Upper lobe of left lung (tissue), 6 donors: ENCODE data around the gene AMACR. TPM values are rescaled to one million over a fixed set of nuclear protein-coding genes. Genes with fewer than 3 reads are reported as not detected.

Source experiments
- ATAC-seq, 2 donors: fragments of 200-7000 bp; cut with Tn5 transposase; one replicate each; pipeline ENCODE4 v1.9.1; 2022; ENCODE audit warnings: mild to moderate bottlenecking in 2 of 2, moderate library complexity in 2 of 2; ENCODE audit not compliant: low FRiP score in 2 of 2
- DNase-seq, 2 donors: peaks; one replicate each; pipeline ENCODE4 v3.0.0-alpha.2; 2019 to 2020
- H3K27ac ChIP-seq, 4 donors: fragments of 200-600 bp; sonication (generic); one replicate each; pipeline ENCODE4 v1.5.1; 2016 to 2019
- H3K27me3 ChIP-seq, 4 donors: fragments of 200-600 bp; sonication (generic); one replicate each; pipeline ENCODE4 v1.5.1; 2017 to 2019
- H3K36me3 ChIP-seq, 4 donors: fragments of 200-600 bp; sonication (generic); one replicate each; pipeline ENCODE4 v1.5.1; 2016 to 2019
- H3K4me1 ChIP-seq, 4 donors: fragments of 200-600 bp; sonication (generic); one replicate each; pipeline ENCODE4 v1.5.1; 2018 to 2019
- H3K4me3 ChIP-seq, 4 donors: fragments of 200-600 bp; sonication (generic); one replicate each; pipeline ENCODE4 v1.5.1; 2017 to 2019; ENCODE audit warnings: mild to moderate bottlenecking in 2 of 4, moderate library complexity in 1 of 4
- H3K9me3 ChIP-seq, 4 donors: fragments of 200-600 bp; sonication (generic); one replicate each; pipeline ENCODE4 v1.5.1; 2018 to 2019
- EP300 ChIP-seq, 4 donors: sonication (generic); formaldehyde crosslinking; IDR thresholded peaks; one replicate each; pipeline ENCODE4 v1.5.1; 2017; ENCODE audit warnings: antibody characterized with exemption in 4 of 4, control low read depth in 2 of 4
- POLR2A ChIP-seq, 4 donors: fragments of 450-650 bp; IDR thresholded peaks; one replicate each; pipeline ENCODE4 v1.5.1; 2016 to 2017; ENCODE audit warnings: antibody characterized with exemption in 4 of 4, mild to moderate bottlenecking in 2 of 4
- POLR2AphosphoS5 ChIP-seq, 2 donors: sonication (generic); formaldehyde crosslinking; IDR thresholded peaks; one replicate each; pipeline ENCODE4 v1.5.1; 2017; ENCODE audit warnings: antibody characterized with exemption in 2 of 2
- WGBS, 2 donors: methylation state at CpG; one replicate each; pipeline ENCODE4 v1.1.5; 2017 to 2018; 5-methylcytosine and 5-hydroxymethylcytosine counted together
- small RNA-seq, 4 donors: library from RNA; depleted of rRNA; stranded (forward); fragments of <200 nt; gene quantifications; one replicate each; pipeline ENCODE3, GENCODE V24; 2016
- total RNA-seq, 6 donors: library from RNA; depleted of rRNA in 4 of 6; stranded (reverse); fragments of >200 nt in 4 of 6; gene quantifications; one replicate each; pipeline versions ENCODE4 v1.1.0 to v1.2.1, GENCODE V29; 2016 to 2021
- TF ChIP-seq, protein P1 (sequence below), 6 experiments: fragments of 450-650 bp in 4 of 6; fragments of 200-600 bp in 2 of 6; sonication (generic) in 2 of 6; IDR thresholded peaks; one replicate each; pipeline ENCODE4 v1.5.1; 2016 to 2019; ENCODE audit warnings: antibody characterized with exemption in 6 of 6
- donor health status: DM: no; HTN: no; CAD: no; lungs with moderate emphysema.
- donor health status: DM: no; HTN: yes; CAD: no; lungs with severe emphysema.

Gene AMACR
- total RNA-seq, 6 donors from 2014 or later: 7.3 to 18.7 (median 11.6) TPM

DNA sequence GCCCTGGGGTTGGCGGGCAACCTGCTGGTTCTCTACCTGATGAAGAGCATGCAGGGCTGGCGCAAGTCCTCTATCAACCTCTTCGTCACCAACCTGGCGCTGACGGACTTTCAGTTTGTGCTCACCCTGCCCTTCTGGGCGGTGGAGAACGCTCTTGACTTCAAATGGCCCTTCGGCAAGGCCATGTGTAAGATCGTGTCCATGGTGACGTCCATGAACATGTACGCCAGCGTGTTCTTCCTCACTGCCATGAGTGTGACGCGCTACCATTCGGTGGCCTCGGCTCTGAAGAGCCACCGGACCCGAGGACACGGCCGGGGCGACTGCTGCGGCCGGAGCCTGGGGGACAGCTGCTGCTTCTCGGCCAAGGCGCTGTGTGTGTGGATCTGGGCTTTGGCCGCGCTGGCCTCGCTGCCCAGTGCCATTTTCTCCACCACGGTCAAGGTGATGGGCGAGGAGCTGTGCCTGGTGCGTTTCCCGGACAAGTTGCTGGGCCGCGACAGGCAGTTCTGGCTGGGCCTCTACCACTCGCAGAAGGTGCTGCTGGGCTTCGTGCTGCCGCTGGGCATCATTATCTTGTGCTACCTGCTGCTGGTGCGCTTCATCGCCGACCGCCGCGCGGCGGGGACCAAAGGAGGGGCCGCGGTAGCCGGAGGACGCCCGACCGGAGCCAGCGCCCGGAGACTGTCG is 70.7 kb downstream of the AMACR start:
- TF ChIP-seq POLR2A (IDR thresholded peaks at IDR 0.05): no peak
- TF ChIP-seq, protein P1, sequence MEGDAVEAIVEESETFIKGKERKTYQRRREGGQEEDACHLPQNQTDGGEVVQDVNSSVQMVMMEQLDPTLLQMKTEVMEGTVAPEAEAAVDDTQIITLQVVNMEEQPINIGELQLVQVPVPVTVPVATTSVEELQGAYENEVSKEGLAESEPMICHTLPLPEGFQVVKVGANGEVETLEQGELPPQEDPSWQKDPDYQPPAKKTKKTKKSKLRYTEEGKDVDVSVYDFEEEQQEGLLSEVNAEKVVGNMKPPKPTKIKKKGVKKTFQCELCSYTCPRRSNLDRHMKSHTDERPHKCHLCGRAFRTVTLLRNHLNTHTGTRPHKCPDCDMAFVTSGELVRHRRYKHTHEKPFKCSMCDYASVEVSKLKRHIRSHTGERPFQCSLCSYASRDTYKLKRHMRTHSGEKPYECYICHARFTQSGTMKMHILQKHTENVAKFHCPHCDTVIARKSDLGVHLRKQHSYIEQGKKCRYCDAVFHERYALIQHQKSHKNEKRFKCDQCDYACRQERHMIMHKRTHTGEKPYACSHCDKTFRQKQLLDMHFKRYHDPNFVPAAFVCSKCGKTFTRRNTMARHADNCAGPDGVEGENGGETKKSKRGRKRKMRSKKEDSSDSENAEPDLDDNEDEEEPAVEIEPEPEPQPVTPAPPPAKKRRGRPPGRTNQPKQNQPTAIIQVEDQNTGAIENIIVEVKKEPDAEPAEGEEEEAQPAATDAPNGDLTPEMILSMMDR (IDR thresholded peaks at IDR 0.05): no peak
- no peak for TF ChIP-seq POLR2AphosphoS5 (IDR thresholded peaks at IDR 0.05)
- no peak for TF ChIP-seq EP300 (IDR thresholded peaks at IDR 0.05)
- Histone ChIP-seq H3K36me3 (no peaks in the 10 kb centered on the region), H3K4me3 (peak overlapping the region in 2 of 4 donors; percentile 31 to 34), H3K27me3 (peaks cover 0 to 26% (median 15%) of the 10 kb centered on the region in 4 donors), H3K9me3 (no peaks in the 10 kb centered on the region), H3K4me1 (peaks cover 12 to 18% (median 13%) of the 10 kb centered on the region in 4 donors), H3K27ac (no peak overlapping the region)
- DNase-seq (peak in 1 of 2 donors; percentile 77), ATAC-seq (no peak)
- WGBS, 2 donors: 61% methylated on average over 49 of the region's 54 CpGs; no CpG with 5 or more reads in 1 of the 2 donors

DNA sequence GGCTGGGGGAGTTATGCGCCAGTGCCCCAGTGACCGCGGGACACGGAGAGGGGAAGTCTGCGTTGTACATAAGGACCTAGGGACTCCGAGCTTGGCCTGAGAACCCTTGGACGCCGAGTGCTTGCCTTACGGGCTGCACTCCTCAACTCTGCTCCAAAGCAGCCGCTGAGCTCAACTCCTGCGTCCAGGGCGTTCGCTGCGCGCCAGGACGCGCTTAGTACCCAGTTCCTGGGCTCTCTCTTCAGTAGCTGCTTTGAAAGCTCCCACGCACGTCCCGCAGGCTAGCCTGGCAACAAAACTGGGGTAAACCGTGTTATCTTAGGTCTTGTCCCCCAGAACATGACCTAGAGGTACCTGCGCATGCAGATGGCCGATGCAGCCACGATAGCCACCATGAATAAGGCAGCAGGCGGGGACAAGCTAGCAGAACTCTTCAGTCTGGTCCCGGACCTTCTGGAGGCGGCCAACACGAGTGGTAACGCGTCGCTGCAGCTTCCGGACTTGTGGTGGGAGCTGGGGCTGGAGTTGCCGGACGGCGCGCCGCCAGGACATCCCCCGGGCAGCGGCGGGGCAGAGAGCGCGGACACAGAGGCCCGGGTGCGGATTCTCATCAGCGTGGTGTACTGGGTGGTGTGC is 71.4 kb downstream of the AMACR start, which contains the start of gene RXFP3:
Gene RXFP3, plus strand, starts transcription at position 6 of the 636 bp plus-strand sequence. Its CDS starts 355 bp downstream, at position 361.
- peak in 1 of 2 donors; percentile 8 for ATAC-seq

More for the DNA sequence above, 71.4 kb downstream of the AMACR start, which contains the start of gene RXFP3:
- peak in 1 of 2 donors; percentile 73 for DNase-seq
- Histone ChIP-seq H3K4me1 (peaks cover 12 to 18% (median 13%) of the 10 kb centered on the region in 4 donors), H3K27me3 (peaks cover 0 to 26% (median 15%) of the 10 kb centered on the region in 4 donors), H3K9me3 (no peaks in the 10 kb centered on the region), H3K27ac (no peak within 1 kb of the TSS), H3K4me3 (peak within 1 kb of the TSS in 3 of 4 donors; percentile 7 to 34 (median 31)), H3K36me3 (no peaks in the 10 kb centered on the region)
- TF ChIP-seq POLR2AphosphoS5 (IDR thresholded peaks at IDR 0.05): no peak
- no peak for TF ChIP-seq POLR2A (IDR thresholded peaks at IDR 0.05)
- no peak for TF ChIP-seq EP300 (IDR thresholded peaks at IDR 0.05)
- TF ChIP-seq, protein P1 (IDR thresholded peaks at IDR 0.05): no peak
- WGBS, 2 donors: 5 to 12% methylated on average over 7 to 37 of the region's 45 CpGs

Small RNAs within 50 kb of the gene (small RNA-seq; reads per million reads assigned to genes)
- gene AC139783.1: 0 reads per million in 4 donors

Other genes starting within 250 kb of the AMACR start
- 10 to 100 TPM in 2 of 6 donors, 1 to 10 TPM in 4; 2.3 to 16.8 (median 7.4) TPM for gene ADAMTS12, start 116.1 kb downstream of the AMACR start, total RNA-seq
- not detected for gene RXFP3, start 71.7 kb downstream of the AMACR start, total RNA-seq
- gene SLC45A2, start 23.4 kb downstream of the AMACR start, total RNA-seq: under 1 TPM in 1 of 6 donors, not detected in 5; 0.76 TPM
- gene C1QTNF3, start 35.2 kb upstream of the AMACR start, total RNA-seq: 10 to 100 TPM in 3 of 6 donors, 1 to 10 TPM in 3; 3.2 to 16.8 (median 9.3) TPM